ENCODE data around the gene DNMT3B.
A peak's percentile ranks its signal among the peaks of the same experiment; 100 is the strongest.

DNMT3B gene

GRCh38 chr20:32858189-32858588 lies 96.0 kb downstream of the DNMT3B start:
- no peaks in the 10 kb centered on the region for H3K36me3 ChIP-seq (ENCODE audit: control insufficient read depth, insufficient read depth, low read length)
- no peaks in the 10 kb centered on the region for H3K9me3 ChIP-seq (ENCODE audit: control insufficient read depth, insufficient read depth, low read length)
- no peak overlapping the region for H3K9ac ChIP-seq (ENCODE audit: low read depth, low read length)
- peaks cover 12% of the 10 kb centered on the region for H3K4me1 ChIP-seq (ENCODE audit: control insufficient read depth, insufficient read depth, low read length)
- H3K4me3 ChIP-seq (ENCODE audit: low read depth, low read length): peak overlapping the region; percentile 10
- H3K27me3 ChIP-seq (ENCODE audit: control insufficient read depth, insufficient read depth, low read length): no peaks in the 10 kb centered on the region
